CD4-positive, CD25-positive, alpha-beta regulatory T cell (primary cell): ENCODE results near the gene FOXN4. TPM values are rescaled to one million over a fixed set of nuclear protein-coding genes. Genes with fewer than 3 reads are reported as not detected.

Source experiments
- ATAC-seq, 2 donors: fragments of 150-1000 bp; cut with Tn5 transposase; one replicate each; pipeline ENCODE4 v1.10.0; 2021; ENCODE audit warnings: low read depth in 2 of 2, moderate number of reproducible peaks in 2 of 2, moderate library complexity in 1 of 2
- DNase-seq, 3 donors: peaks; one replicate each; pipeline versions ENCODE4 v3.0.0 to v3.0.0-alpha.2; 2012 to 2022; ENCODE audit warnings: mixed read lengths in 1 of 3
- H3K27ac ChIP-seq: one replicate; pipeline ENCODE4 v1.7.0; 2013; ENCODE audit warnings: mild to moderate bottlenecking, low read length; ENCODE audit not compliant: insufficient read depth, poor library complexity, severe bottlenecking
- H3K27me3 ChIP-seq: one replicate; pipeline ENCODE4 v1.7.0; 2013; ENCODE audit warnings: low read length; ENCODE audit not compliant: control insufficient read depth, insufficient read depth
- H3K36me3 ChIP-seq: one replicate; pipeline ENCODE4 v1.7.0; 2013; ENCODE audit warnings: mild to moderate bottlenecking, low read length, moderate library complexity; ENCODE audit not compliant: control insufficient read depth, insufficient read depth
- H3K4me1 ChIP-seq: 2 replicates; pipeline ENCODE4 v1.7.0; 2013; ENCODE audit warnings: mild to moderate bottlenecking, low read length; ENCODE audit not compliant: insufficient read depth, control insufficient read depth, poor library complexity, severe bottlenecking
- H3K4me3 ChIP-seq: one replicate; pipeline ENCODE4 v1.7.0; 2013; ENCODE audit warnings: low read depth, mild to moderate bottlenecking, low read length, moderate library complexity
- H3K9me3 ChIP-seq, 2 experiments: 1 replicate in 1 of 2; 2 replicates in 1 of 2; pipeline ENCODE4 v1.7.0; 2013; ENCODE audit warnings: low read length in 2 of 2, mild to moderate bottlenecking in 1 of 2, moderate library complexity in 1 of 2; ENCODE audit not compliant: control insufficient read depth in 2 of 2
- H3K27ac Mint-ChIP-seq, 3 donors: one replicate each; pipeline ENCODE4 v1.8.0; 2020 to 2022; ENCODE audit warnings: mild to moderate bottlenecking in 3 of 3, mixed read lengths in 3 of 3, moderate library complexity in 2 of 3
- H3K27me3 Mint-ChIP-seq: one replicate; pipeline ENCODE4 v1.8.0; 2022; ENCODE audit warnings: mild to moderate bottlenecking, mixed read lengths
- H3K36me3 Mint-ChIP-seq: one replicate; pipeline ENCODE4 v1.8.0; 2020; ENCODE audit warnings: mixed read lengths
- H3K4me1 Mint-ChIP-seq, 4 donors: one replicate each; pipeline ENCODE4 v1.8.0; 2020 to 2022; ENCODE audit warnings: mixed read lengths in 4 of 4, mild to moderate bottlenecking in 1 of 4
- H3K4me3 Mint-ChIP-seq, 4 donors: one replicate each; pipeline ENCODE4 v1.8.0; 2020 to 2022; ENCODE audit warnings: mild to moderate bottlenecking in 4 of 4, mixed read lengths in 4 of 4, moderate library complexity in 3 of 4
- H3K9me3 Mint-ChIP-seq, 7 donors: one replicate each; pipeline ENCODE4 v1.8.0; 2020 to 2022; ENCODE audit warnings: mixed read lengths in 7 of 7, mild to moderate bottlenecking in 3 of 7, moderate library complexity in 2 of 7
- polyA plus RNA-seq, 4 donors: library from polyadenylated mRNA; unstranded; fragments of 300-500 nt; fragmentation: Illumina TruSeq; gene quantifications; one replicate each; pipeline ENCODE4 v1.2.3, GENCODE V29; 2021
- total RNA-seq: library from RNA; stranded (reverse); gene quantifications from one replicate; pipeline ENCODE4 v1.2.3, GENCODE V29; 2022

Gene FOXN4
- total and polyA plus RNA-seq, 5 donors from 2014 or later = 0.11 TPM; not detected in 4

- no peak for ATAC-seq
- H3K4me1 Mint-ChIP-seq = no peaks in the 10 kb centered on the region
- peak overlapping the region in 1 of 3 donors; percentile 48 for H3K27ac Mint-ChIP-seq
Observed at GRCh38 chr12:109261087-109261486, 48.0 kb downstream of the FOXN4 start.

GRCh38 chr12:109259545-109259895, 49.6 kb downstream of the FOXN4 start:
- peaks cover 0 to 3% (median 0%) of the 10 kb centered on the region in 7 donors for H3K9me3 Mint-ChIP-seq
- H3K36me3 ChIP-seq = no peaks in the 10 kb centered on the region
- no peaks in the 10 kb centered on the region for H3K4me1 Mint-ChIP-seq
- no peaks in the 10 kb centered on the region for H3K9me3 ChIP-seq
- H3K27me3 Mint-ChIP-seq = no peaks in the 10 kb centered on the region
- H3K27ac ChIP-seq = no peak overlapping the region
- DNase-seq (no peak), ATAC-seq (no peak)
- H3K4me3 ChIP-seq = no peak overlapping the region
- peak overlapping the region in 1 of 3 donors; percentile 79 for H3K27ac Mint-ChIP-seq
- H3K4me3 Mint-ChIP-seq = no peak overlapping the region
- peaks cover 42% of the 10 kb centered on the region for H3K36me3 Mint-ChIP-seq
- no peaks in the 10 kb centered on the region for H3K27me3 ChIP-seq
- no peaks in the 10 kb centered on the region for H3K4me1 ChIP-seq

More at GRCh38 chr12:109261087-109261486, 48.0 kb downstream of the FOXN4 start:
- peaks cover 0 to 3% (median 0%) of the 10 kb centered on the region in 7 donors for H3K9me3 Mint-ChIP-seq
- no peak overlapping the region for H3K4me3 Mint-ChIP-seq
- Histone ChIP-seq H3K27ac (no peak overlapping the region), H3K36me3 (peaks cover 7% of the 10 kb centered on the region), H3K27me3 (no peaks in the 10 kb centered on the region), H3K4me3 (no peak overlapping the region), H3K9me3 (no peaks in the 10 kb centered on the region), H3K4me1 (no peaks in the 10 kb centered on the region)
- H3K27me3 Mint-ChIP-seq = no peaks in the 10 kb centered on the region
- peaks cover 30% of the 10 kb centered on the region for H3K36me3 Mint-ChIP-seq
- no peak for DNase-seq

GRCh38 chr12:109258607-109259544, 50.2 kb downstream of the FOXN4 start:
- Histone ChIP-seq H3K9me3 (peaks cover 4% of the 10 kb centered on the region in 2 experiments), H3K4me3 (no peak overlapping the region), H3K27ac (no peak overlapping the region), H3K36me3 (peaks cover 2% of the 10 kb centered on the region), H3K27me3 (no peaks in the 10 kb centered on the region), H3K4me1 (no peaks in the 10 kb centered on the region)
- Mint-ChIP-seq H3K4me1 (no peaks in the 10 kb centered on the region), H3K9me3 (peaks cover 0 to 4% (median 1%) of the 10 kb centered on the region in 7 donors), H3K27ac (no peak overlapping the region), H3K36me3 (peaks cover 45% of the 10 kb centered on the region), H3K4me3 (no peak overlapping the region), H3K27me3 (no peaks in the 10 kb centered on the region)
- ATAC-seq (no peak), DNase-seq (no peak)

GRCh38 chr12:109258201-109258600, 50.9 kb downstream of the FOXN4 start:
- peaks cover 46% of the 10 kb centered on the region for H3K36me3 Mint-ChIP-seq
- no peaks in the 10 kb centered on the region for H3K27me3 Mint-ChIP-seq

GRCh38 chr12:109256011-109256410, 53.1 kb downstream of the FOXN4 start:
- H3K9me3 Mint-ChIP-seq = peaks cover 0 to 18% (median 8%) of the 10 kb centered on the region in 7 donors
- peaks cover 58% of the 10 kb centered on the region for H3K36me3 Mint-ChIP-seq

More at GRCh38 chr12:109258201-109258600, 50.9 kb downstream of the FOXN4 start:
- no peak overlapping the region for H3K4me3 Mint-ChIP-seq
- peaks cover 7 to 11% of the 10 kb centered on the region in 2 experiments for H3K9me3 ChIP-seq
- no peaks in the 10 kb centered on the region for H3K4me1 Mint-ChIP-seq
- DNase-seq = no peak
- H3K27ac Mint-ChIP-seq = no peak overlapping the region
- peaks cover 0 to 9% (median 7%) of the 10 kb centered on the region in 7 donors for H3K9me3 Mint-ChIP-seq
- H3K27me3 ChIP-seq = no peaks in the 10 kb centered on the region
- no peaks in the 10 kb centered on the region for H3K4me1 ChIP-seq
- ATAC-seq = no peak
- no peak overlapping the region for H3K27ac ChIP-seq
- H3K36me3 ChIP-seq = peaks cover 2% of the 10 kb centered on the region
- H3K4me3 ChIP-seq = no peak overlapping the region

GRCh38 chr12:109255377-109255776, 53.7 kb downstream of the FOXN4 start:
- ATAC-seq = no peak

More at GRCh38 chr12:109256011-109256410, 53.1 kb downstream of the FOXN4 start:
- Histone ChIP-seq H3K9me3 (peaks cover 7 to 11% of the 10 kb centered on the region in 2 experiments), H3K4me1 (no peaks in the 10 kb centered on the region), H3K36me3 (peaks cover 2% of the 10 kb centered on the region), H3K27me3 (no peaks in the 10 kb centered on the region), H3K4me3 (no peak overlapping the region), H3K27ac (no peak overlapping the region)
- H3K4me1 Mint-ChIP-seq = peaks cover 0 to 6% (median 0%) of the 10 kb centered on the region in 4 donors
- ATAC-seq = no peak
- no peaks in the 10 kb centered on the region for H3K27me3 Mint-ChIP-seq
- H3K4me3 Mint-ChIP-seq = no peak overlapping the region
- no peak for DNase-seq
- H3K27ac Mint-ChIP-seq = no peak overlapping the region

GRCh38 chr12:109253913-109254544, 55.1 kb downstream of the FOXN4 start:
- Histone ChIP-seq H3K9me3 (peaks cover 7 to 11% of the 10 kb centered on the region in 2 experiments), H3K4me3 (no peak overlapping the region), H3K27ac (no peak overlapping the region), H3K27me3 (no peaks in the 10 kb centered on the region), H3K36me3 (peaks cover 2% of the 10 kb centered on the region), H3K4me1 (no peaks in the 10 kb centered on the region)
- H3K27ac Mint-ChIP-seq = no peak overlapping the region
- DNase-seq (no peak), ATAC-seq (no peak)
- peaks cover 0 to 18% (median 8%) of the 10 kb centered on the region in 7 donors for H3K9me3 Mint-ChIP-seq
- H3K36me3 Mint-ChIP-seq = peaks cover 60% of the 10 kb centered on the region
- no peak overlapping the region for H3K4me3 Mint-ChIP-seq
- no peaks in the 10 kb centered on the region for H3K27me3 Mint-ChIP-seq
- H3K4me1 Mint-ChIP-seq = peaks cover 0 to 6% (median 3%) of the 10 kb centered on the region in 4 donors

More at GRCh38 chr12:109255377-109255776, 53.7 kb downstream of the FOXN4 start:
- DNase-seq = no peak
- H3K4me3 Mint-ChIP-seq = no peak overlapping the region
- no peak overlapping the region for H3K27ac Mint-ChIP-seq
- H3K4me1 Mint-ChIP-seq = peaks cover 0 to 6% (median 2%) of the 10 kb centered on the region in 4 donors
- H3K27ac ChIP-seq = no peak overlapping the region
- H3K9me3 Mint-ChIP-seq = peaks cover 0 to 18% (median 8%) of the 10 kb centered on the region in 7 donors
- H3K4me1 ChIP-seq = no peaks in the 10 kb centered on the region
- peaks cover 2% of the 10 kb centered on the region for H3K36me3 ChIP-seq
- H3K27me3 Mint-ChIP-seq = no peaks in the 10 kb centered on the region
- peaks cover 58% of the 10 kb centered on the region for H3K36me3 Mint-ChIP-seq
- H3K27me3 ChIP-seq = no peaks in the 10 kb centered on the region
- no peak overlapping the region for H3K4me3 ChIP-seq
- peaks cover 7 to 11% of the 10 kb centered on the region in 2 experiments for H3K9me3 ChIP-seq
